AG20443 (cell line): ENCODE measurements around the gene FEM1B.
"Not testable (repeated sequence)": the region's sequence is repeated elsewhere in the genome, so short reads cannot be mapped to it uniquely, and the experiment has no call there.

Experiments used
- DNase-seq: peaks from one replicate; pipeline ENCODE4 v3.0.0; 2012; ENCODE audit warnings: low spot score, mixed read lengths

FEM1B gene

GRCh38 chr15:68277603-68278344, at the start of gene FEM1B:
Gene FEM1B (plus strand): TSS chr15:68277745. CDS start chr15:68278418, 673 bp downstream.
- DNase-seq = peak; percentile 91

- DNase-seq = no peak
Observed at GRCh38 chr15:68228143-68228970, 49.2 kb upstream of the FEM1B start.

- DNase-seq = peak; percentile 39
Observed at GRCh38 chr15:68228971-68229385, 48.6 kb upstream of the FEM1B start.

- peak; percentile 99 for DNase-seq
Observed at GRCh38 chr15:68229386-68230156, 48.0 kb upstream of the FEM1B start, which contains the start of gene CLN6. Gene CLN6 (minus strand): TSS chr15:68229728. CDS start chr15:68229584, 144 bp downstream.

- no peak for DNase-seq
Observed at GRCh38 chr15:68230157-68231100, 47.1 kb upstream of the FEM1B start.

- no peak for DNase-seq
Observed at GRCh38 chr15:68231102-68231818, 46.3 kb upstream of the FEM1B start.

GRCh38 chr15:68232449-68232848, 45.1 kb upstream of the FEM1B start:
- no peak for DNase-seq

GRCh38 chr15:68232937-68233336, 44.6 kb upstream of the FEM1B start:
- no peak for DNase-seq

- no peak for DNase-seq
Observed at GRCh38 chr15:68234060-68234459, 43.5 kb upstream of the FEM1B start.

- DNase-seq = not testable (repeated sequence)
Observed at GRCh38 chr15:68234520-68234919, 43.0 kb upstream of the FEM1B start.

GRCh38 chr15:68235022-68235421, 42.5 kb upstream of the FEM1B start:
- DNase-seq = no peak

- DNase-seq = no peak
Observed at GRCh38 chr15:68239025-68239424, 38.5 kb upstream of the FEM1B start.

GRCh38 chr15:68241088-68241935, 36.2 kb upstream of the FEM1B start:
- no peak for DNase-seq

GRCh38 chr15:68244235-68244634, 33.3 kb upstream of the FEM1B start:
- DNase-seq = no peak

- no peak for DNase-seq
Observed at GRCh38 chr15:68249058-68249713, 28.4 kb upstream of the FEM1B start.

- DNase-seq = peak; percentile 70
Observed at GRCh38 chr15:68252925-68253534, 24.5 kb upstream of the FEM1B start.

GRCh38 chr15:68256675-68257450, 20.7 kb upstream of the FEM1B start:
- DNase-seq = peak; percentile 89

- peak; percentile 32 for DNase-seq
Observed at GRCh38 chr15:68258692-68259091, 18.9 kb upstream of the FEM1B start.
